Psoas muscle (tissue), 8 donors: Measurements from ENCODE around the gene MAPK1IP1L. TPM values are rescaled to one million over a fixed set of nuclear protein-coding genes. Genes with fewer than 3 reads are reported as not detected.
"Not testable (repeated sequence)": the region's sequence is repeated elsewhere in the genome, so short reads cannot be mapped to it uniquely, and the experiment has no call there.

Experiments used
- ATAC-seq, 4 donors: fragments of 200-7000 bp; cut with Tn5 transposase; one replicate each; pipeline ENCODE4 v1.9.1; 2020; ENCODE audit warnings: moderate library complexity in 3 of 4, mild to moderate bottlenecking in 2 of 4
- DNase-seq, 2 donors: peaks; one replicate each; pipeline ENCODE4 v3.0.0-alpha.2; 2020
- H3K27ac ChIP-seq: fragments of 200-600 bp; one replicate; pipeline ENCODE4 v1.8.0; 2022
- H3K27me3 ChIP-seq, 3 donors: fragments of 200-600 bp in 1 of 3; one replicate each; pipeline versions ENCODE4 v1.6.1 to v1.8.0; 2013 to 2022; ENCODE audit warnings: low read length in 2 of 3, mild to moderate bottlenecking in 2 of 3, moderate library complexity in 1 of 3; ENCODE audit not compliant: insufficient read depth in 3 of 3
- H3K36me3 ChIP-seq, 2 donors: fragments of 200-600 bp in 1 of 2; one replicate each; pipeline versions ENCODE4 v1.6.1 to v1.8.0; 2013 to 2022; ENCODE audit warnings: low read depth in 1 of 2, mild to moderate bottlenecking in 1 of 2, moderate library complexity in 1 of 2; ENCODE audit not compliant: insufficient read depth in 1 of 2
- H3K4me1 ChIP-seq: fragments of 200-600 bp; one replicate; pipeline ENCODE4 v1.8.0; 2022
- H3K4me3 ChIP-seq: fragments of 200-600 bp; one replicate; pipeline ENCODE4 v1.8.0; 2022; ENCODE audit warnings: mild to moderate bottlenecking
- H3K9me3 ChIP-seq: fragments of 200-600 bp; one replicate; pipeline ENCODE4 v1.8.0; 2022
- WGBS, 3 donors: extraction: QIAGEN DNeasy Blood & Tissue Kit; methylation state at CpG; one replicate each; pipeline versions ENCODE4 v1.1.6 to v1.1.7; 2013; 5-methylcytosine and 5-hydroxymethylcytosine counted together
- intact Hi-C, 2 donors: fragments of 100-400 bp; cut with DNase I; formaldehyde crosslinking; loops; one replicate each; pipeline versions ENCODE4 v1.11.0 to v1.14.2; 2022
- polyA plus RNA-seq, 3 donors: library from polyadenylated mRNA; stranded (reverse); fragments of 200-250 nt; gene quantifications; one replicate each; pipeline ENCODE4 v1.2.3, GENCODE V29; 2013
- total RNA-seq, 4 donors: library from RNA; stranded (reverse); fragmentation: NEBNext Ultra II Directional in 2 of 4; extraction: Animal tissue kit (Norgen Biotek cat#: 25700) in 2 of 4; gene quantifications; one replicate each; pipeline versions ENCODE4 v1.2.1 to v1.2.4, GENCODE V29; 2021 to 2023
- TF ChIP-seq, protein P1 (sequence below): fragments of 200-600 bp; IDR thresholded peaks from one replicate; pipeline ENCODE4 v1.8.0; 2022; ENCODE audit warnings: antibody characterized with exemption
- donor health status: healthy with polysubstance abuse.
- donor health status: DM: no; HTN: no; CAD: no; lungs with moderate emphysema.
- donor health status: Bipolar disorder and iron deficiency.
- donor health status: healthy.
- donor health status: DM: yes; HTN: yes; CAD: no.
- donor health status: DM: no; HTN: no; CAD: no.
- donor health status: DM: no; HTN: no; CAD: no.
- donor health status: DM: yes; HTN: yes; CAD: no.

The MAPK1IP1L gene
- total and polyA plus RNA-seq, 7 donors, result 17.6 to 60.1 (median 46.2) TPM

GRCh38 chr14:55075628-55076175 lies 24.3 kb downstream of the MAPK1IP1L start:
- Histone ChIP-seq H3K27ac (no peak overlapping the region), H3K27me3 (no peaks in the 10 kb centered on the region), H3K4me1 (peaks cover 13% of the 10 kb centered on the region), H3K36me3 (no peaks in the 10 kb centered on the region), H3K9me3 (no peaks in the 10 kb centered on the region), H3K4me3 (no peak overlapping the region)
- ATAC-seq (no peak), DNase-seq (no peak)
- WGBS, 3 donors, result 88 to 93% (median 89%) methylated on average over 3 of the region's 3 CpGs
- intact Hi-C loops, result no loop called here
- TF ChIP-seq, protein P1, sequence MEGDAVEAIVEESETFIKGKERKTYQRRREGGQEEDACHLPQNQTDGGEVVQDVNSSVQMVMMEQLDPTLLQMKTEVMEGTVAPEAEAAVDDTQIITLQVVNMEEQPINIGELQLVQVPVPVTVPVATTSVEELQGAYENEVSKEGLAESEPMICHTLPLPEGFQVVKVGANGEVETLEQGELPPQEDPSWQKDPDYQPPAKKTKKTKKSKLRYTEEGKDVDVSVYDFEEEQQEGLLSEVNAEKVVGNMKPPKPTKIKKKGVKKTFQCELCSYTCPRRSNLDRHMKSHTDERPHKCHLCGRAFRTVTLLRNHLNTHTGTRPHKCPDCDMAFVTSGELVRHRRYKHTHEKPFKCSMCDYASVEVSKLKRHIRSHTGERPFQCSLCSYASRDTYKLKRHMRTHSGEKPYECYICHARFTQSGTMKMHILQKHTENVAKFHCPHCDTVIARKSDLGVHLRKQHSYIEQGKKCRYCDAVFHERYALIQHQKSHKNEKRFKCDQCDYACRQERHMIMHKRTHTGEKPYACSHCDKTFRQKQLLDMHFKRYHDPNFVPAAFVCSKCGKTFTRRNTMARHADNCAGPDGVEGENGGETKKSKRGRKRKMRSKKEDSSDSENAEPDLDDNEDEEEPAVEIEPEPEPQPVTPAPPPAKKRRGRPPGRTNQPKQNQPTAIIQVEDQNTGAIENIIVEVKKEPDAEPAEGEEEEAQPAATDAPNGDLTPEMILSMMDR, result no peak

- DNase-seq (no peak), ATAC-seq (no peak)
- Histone ChIP-seq H3K27ac (no peak overlapping the region), H3K36me3 (no peaks in the 10 kb centered on the region), H3K4me1 (peaks cover 3% of the 10 kb centered on the region), H3K27me3 (no peaks in the 10 kb centered on the region), H3K9me3 (no peaks in the 10 kb centered on the region), H3K4me3 (no peak overlapping the region)
- TF ChIP-seq, protein P1, result no peak
- 61 to 71% (median 66%) methylated on average over 17 of the region's 17 CpGs for WGBS, 3 donors
- intact Hi-C loops, result no loop called here
Measured at GRCh38 chr14:55077170-55078151, 26.0 kb downstream of the MAPK1IP1L start.

GRCh38 chr14:55079961-55080360 lies 28.5 kb downstream of the MAPK1IP1L start:
- intact Hi-C loops, H3K27ac ChIP-seq, H3K27me3 ChIP-seq, H3K4me3 ChIP-seq, DNase-seq, ATAC-seq, H3K36me3 ChIP-seq, H3K4me1 ChIP-seq, H3K9me3 ChIP-seq: not testable (repeated sequence)
- WGBS, 3 donors, result 82 to 91% (median 90%) methylated on average over 6 of the region's 6 CpGs

GRCh38 chr14:55084401-55085059 lies 33.1 kb downstream of the MAPK1IP1L start:
- DNase-seq (no peak), ATAC-seq (no peak)
- no peaks in the 10 kb centered on the region for H3K9me3 ChIP-seq
- no peaks in the 10 kb centered on the region for H3K27me3 ChIP-seq
- TF ChIP-seq, protein P1, result no peak
- no peak overlapping the region for H3K27ac ChIP-seq
- H3K36me3 ChIP-seq, result no peaks in the 10 kb centered on the region
- H3K4me1 ChIP-seq, result no peaks in the 10 kb centered on the region
- intact Hi-C loops, result no loop called here
- no peak overlapping the region for H3K4me3 ChIP-seq

DNA sequence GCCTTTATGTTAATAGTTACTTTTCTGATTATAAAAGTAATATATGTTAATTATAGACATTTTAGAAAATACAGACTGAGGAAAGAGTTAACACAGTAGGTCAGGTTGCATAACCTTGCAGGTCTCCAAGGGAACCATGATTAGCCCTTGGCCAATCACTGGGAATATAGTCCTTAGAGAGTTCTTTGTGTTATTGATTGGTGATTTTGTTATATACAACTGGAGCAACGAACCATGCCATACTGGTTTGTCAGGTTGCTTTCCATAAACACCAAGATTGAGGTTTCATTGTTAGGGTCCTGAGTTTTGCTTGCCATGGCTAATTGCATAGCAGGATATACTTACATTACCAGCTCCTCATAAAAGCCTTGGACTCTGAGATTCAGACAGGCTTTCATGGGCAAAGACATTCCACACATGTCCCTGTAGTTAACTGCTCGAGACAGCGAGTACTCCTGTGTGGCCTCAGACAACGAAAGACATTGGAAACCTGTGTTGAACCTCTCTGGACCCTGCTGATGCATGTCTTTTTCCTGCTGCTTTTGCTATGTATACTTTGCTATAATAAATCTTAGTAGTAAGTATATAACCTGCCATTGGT lies 33.7 kb downstream of the MAPK1IP1L start:
- no peak overlapping the region for H3K4me3 ChIP-seq
- no peak overlapping the region for H3K27ac ChIP-seq
- H3K27me3 ChIP-seq, result no peaks in the 10 kb centered on the region
- no peak for ATAC-seq
- TF ChIP-seq, protein P1, result no peak
- no peaks in the 10 kb centered on the region for H3K9me3 ChIP-seq
- intact Hi-C loops, result no loop called here
- no peaks in the 10 kb centered on the region for H3K4me1 ChIP-seq
- H3K36me3 ChIP-seq, result no peaks in the 10 kb centered on the region
- no peak for DNase-seq
- 46 to 58% (median 52%) methylated on average over 4 of the region's 4 CpGs for WGBS, 3 donors
